IPS DF 19.7 (cell line): ENCODE data around the gene PITRM1.

Experiments used
- DNase-seq: peaks from one replicate; pipeline ENCODE4 v3.0.0-alpha.2; 2013; ENCODE audit warnings: low read depth, low spot score

Gene PITRM1

DNA sequence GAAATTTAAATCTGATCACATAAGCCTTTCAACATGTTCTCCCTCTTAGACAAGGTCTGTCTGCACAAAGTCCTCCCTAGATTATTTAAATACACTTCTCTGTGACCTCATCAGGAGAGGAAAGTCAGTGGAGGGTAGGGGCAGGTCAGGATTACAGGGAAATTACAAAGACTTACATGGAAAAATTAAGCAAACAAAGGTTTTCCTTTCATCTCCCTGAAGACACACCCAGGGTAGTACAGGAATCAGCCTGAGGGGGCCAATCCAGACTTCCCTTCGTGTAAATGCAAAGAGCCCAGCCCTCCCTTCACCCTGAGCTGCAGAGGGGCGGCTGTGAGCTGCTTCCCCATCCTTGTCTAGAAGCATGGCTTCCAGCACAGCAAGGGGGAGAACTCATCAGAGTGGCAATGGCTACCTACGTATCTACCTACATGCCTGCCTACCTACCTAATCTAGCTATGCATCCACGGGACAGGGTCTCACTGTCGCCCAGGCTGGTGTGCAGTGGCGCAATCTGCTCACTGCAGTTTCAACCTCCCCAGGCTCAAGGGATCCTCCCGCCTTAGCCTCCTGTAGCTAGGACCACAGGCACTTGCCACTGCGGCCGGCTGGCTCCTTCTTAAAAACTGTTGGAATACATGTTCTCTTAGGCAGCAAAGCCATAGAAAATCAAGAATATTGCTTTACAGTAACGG is 33.2 kb downstream of the PITRM1 start:
- no peak for DNase-seq

DNA sequence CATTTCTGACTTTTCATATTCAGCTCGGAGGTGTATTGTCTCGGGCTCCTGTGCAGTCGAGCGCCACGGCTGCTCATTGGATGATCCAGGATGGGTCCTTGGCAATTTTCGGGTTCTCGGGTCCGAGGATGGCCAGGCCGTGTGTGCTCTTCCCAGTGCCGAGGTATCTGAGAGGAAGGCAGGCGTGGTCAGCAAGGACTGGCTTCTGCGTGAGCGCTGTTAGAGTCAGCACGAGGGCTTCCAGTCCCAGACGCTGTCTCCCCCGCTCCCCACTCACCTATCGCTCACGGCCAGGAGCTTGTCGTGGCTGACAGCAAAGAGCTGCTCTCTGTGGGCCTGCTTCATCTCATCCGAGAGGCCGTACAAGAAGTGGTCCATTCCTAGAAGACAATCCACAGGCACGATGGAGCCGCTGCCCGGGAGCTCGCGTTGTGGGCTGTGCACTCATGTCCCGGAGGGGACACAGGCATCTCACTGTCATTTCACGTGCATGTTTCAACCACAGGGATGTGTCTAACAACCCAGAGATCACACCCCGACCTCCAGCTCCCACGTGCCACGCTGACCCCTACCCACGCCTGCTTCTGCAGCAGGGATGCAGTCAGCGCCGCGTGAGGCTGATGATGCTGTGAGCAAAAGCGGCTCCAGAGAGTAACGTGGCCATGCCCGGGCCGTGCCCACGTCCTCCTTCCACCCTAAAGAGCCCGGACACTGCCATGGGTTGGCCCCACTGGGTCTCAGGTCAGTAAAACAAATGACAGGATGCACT is 34.4 kb downstream of the PITRM1 start:
- DNase-seq: no peak

GRCh38 chr10:3136763-3137611 is 35.6 kb downstream of the PITRM1 start:
- DNase-seq: no peak

DNA sequence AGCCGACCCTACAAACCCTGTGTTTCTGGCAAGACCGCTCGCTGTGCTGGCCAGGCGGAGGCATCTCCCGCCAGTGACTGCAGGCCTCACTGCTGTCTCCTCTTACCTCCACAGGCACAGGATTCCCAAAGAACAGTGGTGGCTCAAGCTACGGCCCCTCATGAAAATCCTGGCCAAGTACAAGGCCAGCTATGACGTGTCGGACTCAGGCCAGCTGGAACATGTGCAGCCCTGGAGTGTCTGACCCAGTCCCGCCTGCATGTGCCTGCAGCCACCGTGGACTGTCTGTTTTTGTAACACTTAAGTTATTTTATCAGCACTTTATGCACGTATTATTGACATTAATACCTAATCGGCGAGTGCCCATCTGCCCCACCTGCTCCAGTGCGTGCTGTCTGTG is 36.2 kb downstream of the PITRM1 start:
- no peak for DNase-seq

DNA sequence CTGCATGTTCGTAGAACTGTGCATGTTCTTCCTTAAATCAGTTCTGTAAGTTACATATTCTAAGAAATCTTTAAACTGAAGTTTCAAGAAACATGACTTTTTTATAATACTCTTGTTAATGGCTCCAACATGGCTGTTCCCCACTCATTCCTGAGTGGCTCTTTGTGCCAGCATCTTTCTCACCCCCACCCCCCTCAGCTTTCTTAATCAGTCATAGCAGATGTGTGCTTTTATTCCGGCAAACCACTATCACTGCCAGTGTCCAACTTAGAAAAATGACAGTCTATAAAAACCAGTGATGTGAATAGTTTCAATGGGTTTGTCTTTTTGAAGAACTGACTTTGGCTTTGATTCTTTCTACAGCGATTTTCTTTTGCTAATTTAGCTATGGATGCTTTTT is 37.6 kb downstream of the PITRM1 start:
- no peak for DNase-seq

DNA sequence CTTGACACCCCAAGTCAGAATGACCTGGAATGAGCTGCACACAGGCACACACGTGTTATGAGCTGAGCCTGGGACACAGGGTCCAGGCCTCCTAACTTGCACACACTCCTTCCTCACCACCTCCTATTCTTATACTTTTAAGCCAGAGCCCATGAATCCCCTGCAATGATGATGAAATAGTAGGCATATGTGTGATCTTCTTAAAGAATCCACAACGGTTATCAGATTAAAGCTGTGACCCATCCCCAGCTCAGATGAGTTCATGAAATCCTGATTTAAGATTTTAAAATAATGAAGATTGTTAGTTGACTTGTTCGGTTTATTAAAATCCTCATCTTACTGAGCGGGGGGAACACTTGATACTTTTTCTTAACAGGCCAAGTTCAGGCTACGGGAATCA is 38.6 kb downstream of the PITRM1 start:
- DNase-seq: no peak

DNA sequence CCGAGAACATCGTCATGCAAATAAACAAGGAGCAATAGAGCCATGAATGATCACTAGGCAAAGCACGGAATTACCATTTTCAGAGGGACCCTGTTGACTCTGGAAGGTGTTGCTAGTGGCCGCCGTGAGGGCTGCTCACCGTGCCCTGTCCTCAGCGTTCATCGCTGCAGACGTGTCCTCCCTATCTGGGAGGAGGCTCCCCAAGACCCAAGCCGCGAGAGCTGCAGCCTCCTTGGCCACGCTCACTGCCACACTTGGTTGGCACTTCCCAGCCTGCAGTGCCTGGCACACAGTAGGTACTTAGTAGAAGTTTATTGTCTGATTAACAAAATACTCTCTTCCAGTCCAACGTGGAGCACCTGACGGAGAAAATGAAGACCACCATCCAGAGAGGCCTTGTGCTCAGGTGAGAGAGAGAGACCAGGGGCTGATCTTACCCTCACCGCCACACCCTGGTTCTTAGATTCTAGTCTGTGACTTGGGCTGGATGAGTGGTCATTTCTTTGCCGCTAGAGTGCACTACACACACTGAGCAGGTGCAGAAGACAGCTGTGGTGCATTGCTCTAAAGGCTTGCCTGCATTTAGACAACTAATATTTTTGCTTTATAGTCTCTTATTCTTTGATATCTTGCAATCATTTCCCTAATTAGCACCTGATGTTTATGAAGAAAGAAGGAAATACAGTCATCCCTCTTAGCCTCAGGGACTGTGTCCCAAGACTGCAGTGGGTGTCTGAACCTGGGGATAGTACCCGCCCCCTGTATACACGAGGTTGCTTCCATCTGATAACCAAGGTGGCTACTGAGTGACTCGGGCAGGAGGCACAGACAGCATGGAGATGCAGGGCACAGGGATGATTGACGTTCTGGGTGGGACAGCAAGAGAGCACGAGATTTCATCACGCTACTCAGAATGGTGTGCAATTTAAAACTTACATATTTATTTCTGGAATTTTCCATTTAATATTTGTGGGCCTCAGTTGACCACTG is 40.3 kb downstream of the PITRM1 start:
- DNase-seq: no peak

GRCh38 chr10:3131098-3131497 is 41.5 kb downstream of the PITRM1 start:
- no peak for DNase-seq

DNA sequence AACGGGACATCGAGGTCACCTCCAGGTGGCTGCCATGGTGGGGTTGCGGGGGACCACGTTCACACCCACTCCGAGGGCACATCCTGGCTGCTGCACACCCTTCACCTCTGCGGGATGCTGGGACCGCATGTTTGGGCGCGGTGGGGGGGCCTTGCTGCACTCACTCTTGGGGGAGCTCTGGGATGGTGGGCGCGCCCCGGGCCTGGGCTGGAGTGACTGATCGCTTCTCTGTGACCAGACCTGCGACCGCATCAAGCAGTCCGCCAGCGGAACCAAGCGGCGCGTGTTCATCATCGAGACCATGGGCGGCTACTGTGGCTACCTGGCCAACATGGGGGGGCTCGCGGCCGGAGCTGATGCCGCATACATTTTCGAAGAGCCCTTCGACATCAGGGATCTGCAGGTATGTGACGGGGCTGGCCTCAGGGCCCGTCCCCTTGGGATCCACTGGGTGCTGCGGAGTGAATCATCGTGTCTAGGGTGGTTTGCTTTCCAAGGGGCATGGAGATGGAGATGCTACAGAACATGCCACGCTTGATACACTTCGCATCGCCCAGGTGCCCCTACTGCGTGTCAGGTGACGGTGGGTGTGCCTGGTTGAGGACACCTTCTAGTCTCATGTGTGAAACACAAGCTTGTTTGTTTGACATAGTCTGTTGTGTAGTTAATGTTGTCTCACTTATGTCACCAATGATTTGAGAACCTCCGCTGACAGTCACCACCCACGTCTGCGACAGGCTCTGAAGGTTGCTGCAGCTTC is 42.8 kb downstream of the PITRM1 start:
- no peak for DNase-seq

DNA sequence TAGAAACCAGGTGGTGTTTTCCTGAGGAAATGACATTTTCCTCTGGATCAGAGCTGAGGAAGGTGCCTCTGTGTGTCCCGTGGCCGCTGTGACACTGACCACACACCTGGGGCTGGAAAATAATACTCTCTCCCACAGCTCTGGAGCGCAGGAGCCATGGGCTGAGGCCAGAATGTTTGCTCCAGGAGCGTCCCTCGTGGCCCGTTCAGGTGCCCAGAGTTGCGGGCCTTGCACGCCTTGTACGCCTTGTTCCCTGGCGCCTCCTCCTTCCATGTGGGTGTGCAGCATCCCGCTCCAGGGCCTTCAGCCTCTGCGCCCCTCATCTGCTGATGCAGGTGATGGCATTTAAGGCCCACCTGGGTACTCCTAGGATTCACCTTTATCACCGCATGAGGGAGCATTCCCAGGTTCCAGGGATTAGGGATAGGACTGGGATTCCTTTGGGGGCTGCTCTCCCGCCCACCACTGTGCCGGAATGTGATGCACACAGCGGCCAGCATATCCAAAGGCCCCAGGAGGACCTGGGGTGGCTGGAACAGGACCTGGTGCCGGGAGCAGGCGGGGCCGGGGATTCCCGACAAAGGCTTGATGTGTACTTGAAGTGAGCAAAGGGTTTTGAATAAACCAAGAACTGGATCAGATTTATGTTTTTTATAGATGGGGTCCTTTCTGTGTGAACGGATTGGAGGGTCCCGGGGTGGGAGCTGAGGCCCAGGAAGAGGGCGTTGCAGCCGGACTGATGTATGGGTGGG is 44.0 kb downstream of the PITRM1 start:
- DNase-seq: no peak

- no peak for DNase-seq
These were observed 44.7 kb downstream of the PITRM1 start for GRCh38 chr10:3127921-3128320.

DNA sequence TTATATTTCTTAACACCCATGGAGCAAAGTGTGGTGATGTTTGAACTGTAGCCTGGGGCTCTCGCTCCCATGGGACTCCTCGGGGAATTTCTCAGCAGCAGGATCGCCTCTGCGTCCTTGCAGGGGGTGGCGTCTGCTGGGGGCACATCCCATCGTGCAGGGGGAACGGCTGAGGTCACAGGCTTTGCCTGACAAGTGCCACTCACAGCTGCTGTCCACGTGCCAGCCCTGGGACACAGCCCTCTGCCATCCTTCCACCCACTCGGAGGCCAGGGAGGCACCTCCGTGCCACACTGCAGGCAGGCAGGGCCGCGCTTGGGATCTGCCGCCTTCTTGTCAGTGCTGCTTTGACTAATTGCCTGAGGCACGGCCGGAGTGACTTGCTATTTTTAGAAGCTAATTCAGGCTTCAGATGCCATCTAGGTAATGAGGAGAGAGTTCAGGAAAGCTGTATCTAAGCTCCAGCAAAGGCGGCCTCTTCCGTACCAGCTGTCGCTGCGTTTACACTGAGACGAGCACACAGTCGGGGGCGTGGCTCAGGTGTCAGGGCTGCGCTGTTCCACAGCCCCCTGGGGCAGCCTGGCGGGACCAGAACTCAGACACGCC is 45.7 kb downstream of the PITRM1 start:
- no peak for DNase-seq

- DNase-seq: no peak
These were observed 46.3 kb downstream of the PITRM1 start for GRCh38 chr10:3126249-3126648.

DNA sequence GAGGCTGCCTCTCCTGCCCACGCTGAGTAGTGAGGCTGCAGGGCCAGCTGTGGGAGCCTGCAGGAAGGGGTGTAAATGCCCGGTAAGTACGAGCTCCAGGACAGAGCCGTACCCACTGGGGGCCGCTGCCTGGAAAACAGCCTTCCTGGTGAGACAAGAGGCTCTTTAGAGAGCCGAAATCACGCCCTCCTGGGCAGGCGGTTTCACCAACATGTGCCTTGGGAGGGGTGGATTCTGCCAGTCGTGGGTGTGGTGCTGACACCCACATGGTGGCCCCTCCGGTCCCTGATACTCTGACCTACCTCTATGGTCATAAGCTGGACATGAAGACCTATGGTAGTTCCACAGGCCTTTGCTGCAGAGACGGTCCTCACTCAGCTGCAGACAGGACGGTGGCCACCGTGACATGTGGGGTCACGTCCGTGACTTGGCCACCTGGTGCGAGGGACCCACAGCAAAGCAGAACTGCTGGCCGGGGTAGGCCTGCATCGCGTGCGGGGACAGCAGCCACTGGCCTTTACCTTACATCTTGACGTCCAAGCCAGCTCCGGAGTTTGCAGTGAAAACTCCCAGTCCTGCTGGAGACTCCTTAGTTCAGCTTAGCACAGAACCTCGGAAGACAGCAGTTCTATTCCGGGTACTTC is 46.9 kb downstream of the PITRM1 start:
- no peak for DNase-seq

DNA sequence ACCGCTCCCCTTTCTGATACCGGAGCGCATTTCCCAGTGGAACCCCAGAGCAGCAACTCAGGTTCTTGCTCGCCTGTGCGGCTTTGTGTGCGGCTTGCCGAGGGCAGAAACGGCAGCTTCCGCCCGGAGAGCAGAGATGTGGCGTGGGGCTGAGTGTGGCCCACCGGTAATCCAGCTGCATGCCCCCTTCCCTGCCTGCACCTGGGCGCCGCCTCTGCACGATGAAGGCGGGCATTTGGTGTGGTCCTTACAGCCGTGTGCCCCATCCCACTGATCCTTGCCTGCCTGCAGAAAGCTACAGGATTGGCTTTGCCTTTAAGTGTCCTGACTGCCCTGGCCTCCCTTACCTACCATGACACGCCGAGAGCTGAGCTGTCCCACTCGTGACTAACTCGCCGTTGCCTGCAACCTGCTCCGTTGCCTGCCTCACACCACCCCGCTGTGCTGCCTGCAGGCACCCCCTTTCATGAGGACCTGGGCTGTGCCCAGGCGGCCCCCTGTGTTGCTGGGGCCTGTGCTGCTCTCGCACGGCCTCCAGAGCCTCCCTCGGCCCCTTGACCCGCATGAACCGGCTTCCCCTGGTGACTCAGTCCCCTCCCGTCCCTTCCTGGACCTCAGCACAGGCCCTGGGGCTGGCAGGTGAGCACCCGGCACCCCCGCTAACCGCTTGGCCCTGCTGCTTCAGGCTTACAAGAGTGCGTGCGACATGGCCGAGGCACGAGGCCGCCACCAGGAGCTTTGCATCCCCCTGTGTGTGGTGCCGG is 48.0 kb downstream of the PITRM1 start:
- DNase-seq: no peak

GRCh38 chr10:3123571-3124411 is 48.8 kb downstream of the PITRM1 start:
- DNase-seq: no peak
